ES-I3 (cell line): ENCODE data around the gene KRTAP2-2.

Experiments used
- H3K36me3 ChIP-seq: 2 replicates; pipeline ENCODE4 v1.6.1; 2013; ENCODE audit warnings: mild to moderate bottlenecking, low read length, control low read depth, moderate library complexity; ENCODE audit not compliant: insufficient read depth
- H3K4me1 ChIP-seq: 2 replicates; pipeline ENCODE4 v1.6.1; 2013; ENCODE audit warnings: mild to moderate bottlenecking, control low read depth, low read length; ENCODE audit not compliant: insufficient read depth
- H3K9ac ChIP-seq: 2 replicates; pipeline ENCODE4 v1.6.1; 2013; ENCODE audit warnings: low read depth, mild to moderate bottlenecking, low read length, moderate library complexity
- H3K9me3 ChIP-seq: 2 replicates; pipeline ENCODE4 v1.6.1; 2013; ENCODE audit warnings: mild to moderate bottlenecking, low read length, moderate library complexity; ENCODE audit not compliant: control insufficient read depth, insufficient read depth

KRTAP2-2 gene

GRCh38 chr17:41020336-41020735 is 34.7 kb downstream of the KRTAP2-2 start:
- Histone ChIP-seq H3K9me3 (no peaks in the 10 kb centered on the region), H3K4me1 (no peaks in the 10 kb centered on the region), H3K36me3 (no peaks in the 10 kb centered on the region), H3K9ac (no peak overlapping the region)

DNA sequence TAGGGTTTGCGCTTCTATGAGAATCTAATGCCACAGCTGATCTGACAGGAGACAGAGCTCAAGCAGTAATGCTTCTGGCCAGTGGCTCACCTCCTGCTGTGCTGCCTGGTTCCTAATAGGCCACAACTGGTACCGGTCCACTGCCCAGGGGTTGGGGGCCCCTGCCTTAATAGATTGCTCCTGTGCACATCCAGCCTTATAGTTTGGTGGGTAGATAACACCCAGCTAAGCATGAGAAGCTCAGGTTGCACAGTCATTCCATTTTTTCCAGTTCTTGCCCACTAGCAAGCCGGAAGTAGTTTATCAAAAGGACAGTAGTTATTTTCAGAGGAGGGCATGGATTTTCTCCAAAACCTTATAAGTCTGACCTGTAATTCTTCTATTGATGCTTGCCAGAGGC is 35.6 kb downstream of the KRTAP2-2 start:
- Histone ChIP-seq H3K9me3 (no peaks in the 10 kb centered on the region), H3K9ac (no peak overlapping the region), H3K36me3 (no peaks in the 10 kb centered on the region), H3K4me1 (no peaks in the 10 kb centered on the region)

DNA sequence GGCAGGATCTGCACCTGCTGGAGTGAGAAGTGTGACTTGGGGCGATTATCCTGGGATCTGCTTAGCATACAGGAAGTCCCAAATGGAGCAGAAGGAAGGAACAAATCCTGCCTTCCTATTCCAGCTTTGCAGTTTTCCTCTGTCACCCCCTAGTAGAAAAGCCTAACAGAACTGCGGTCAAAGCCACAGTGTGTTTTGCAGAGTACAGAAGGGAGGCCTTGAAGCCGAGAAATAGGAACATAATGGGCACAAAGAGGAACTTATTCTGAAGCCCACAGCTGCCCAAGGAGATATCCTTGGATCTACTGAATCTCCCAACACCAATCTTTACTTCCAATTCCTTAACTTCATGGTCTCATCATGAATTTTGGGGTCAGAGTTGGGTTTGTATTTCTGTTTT is 36.5 kb downstream of the KRTAP2-2 start:
- H3K9me3 ChIP-seq, result no peaks in the 10 kb centered on the region
- H3K4me1 ChIP-seq, result no peaks in the 10 kb centered on the region
- no peaks in the 10 kb centered on the region for H3K36me3 ChIP-seq
- H3K9ac ChIP-seq, result no peak overlapping the region

- H3K36me3 ChIP-seq, result no peaks in the 10 kb centered on the region
- no peak overlapping the region for H3K9ac ChIP-seq
- H3K4me1 ChIP-seq, result no peaks in the 10 kb centered on the region
- no peaks in the 10 kb centered on the region for H3K9me3 ChIP-seq
Observed at GRCh38 chr17:41016578-41017215, 38.3 kb downstream of the KRTAP2-2 start.

DNA sequence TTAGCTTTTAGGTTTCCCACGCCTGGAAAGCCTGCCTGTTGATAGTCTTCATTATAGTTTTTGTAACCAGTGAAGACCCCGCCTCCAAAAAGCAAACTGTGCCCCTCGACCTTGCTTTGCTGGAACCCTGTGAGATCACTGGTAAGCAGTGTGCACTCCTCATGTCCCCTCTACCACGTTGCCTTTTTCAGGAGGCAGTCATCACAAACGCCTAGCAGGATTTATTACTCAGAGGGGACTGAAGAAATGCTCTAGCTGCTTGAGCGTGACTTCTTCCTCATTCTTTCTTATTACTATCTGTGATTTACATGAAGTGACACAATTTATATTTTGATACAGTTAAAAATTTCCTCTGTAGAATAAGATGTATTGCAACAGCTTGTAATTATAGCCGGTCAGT is 39.6 kb downstream of the KRTAP2-2 start:
- Histone ChIP-seq H3K9ac (no peak overlapping the region), H3K4me1 (no peaks in the 10 kb centered on the region), H3K36me3 (no peaks in the 10 kb centered on the region), H3K9me3 (no peaks in the 10 kb centered on the region)

DNA sequence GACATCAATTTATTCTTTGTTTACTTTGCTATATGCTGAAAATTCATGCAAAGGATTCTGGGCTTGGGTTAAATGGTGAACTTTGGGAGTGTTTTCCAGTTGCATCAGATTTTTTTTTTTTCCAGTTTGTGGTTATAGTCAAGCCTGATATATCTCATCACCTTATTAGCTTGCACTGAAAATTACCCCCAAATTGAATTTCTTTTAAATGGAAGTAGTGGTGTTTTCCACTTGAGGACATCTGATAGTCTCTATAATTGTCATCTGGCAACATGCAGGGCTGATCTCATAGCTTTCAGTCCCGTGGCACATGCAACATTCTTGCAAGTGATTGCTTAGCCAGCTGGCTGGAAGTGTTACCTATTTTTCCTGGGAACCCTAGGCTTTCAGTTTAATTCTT is 41.4 kb downstream of the KRTAP2-2 start:
- Histone ChIP-seq H3K9me3 (no peaks in the 10 kb centered on the region), H3K36me3 (no peaks in the 10 kb centered on the region), H3K9ac (no peak overlapping the region), H3K4me1 (peaks cover 14% of the 10 kb centered on the region)

DNA sequence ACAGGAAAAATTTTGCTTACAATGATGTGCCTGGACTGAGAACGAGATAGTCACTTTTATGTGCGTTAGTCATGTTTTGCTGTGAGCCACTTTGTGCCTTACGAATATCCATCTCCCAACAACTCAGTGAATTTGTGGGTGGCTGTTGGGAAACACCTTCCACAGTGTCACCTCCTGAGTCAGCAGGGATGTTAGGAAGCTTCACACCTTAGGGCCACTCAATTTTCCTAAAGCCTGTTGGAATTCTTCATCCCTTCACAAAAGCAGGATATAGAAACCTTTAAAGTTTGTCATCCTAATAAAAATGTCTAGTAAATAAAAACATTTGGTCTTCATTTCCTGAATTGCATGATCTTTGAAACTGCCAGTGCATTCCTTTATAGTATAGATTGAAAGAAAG is 41.8 kb downstream of the KRTAP2-2 start:
- H3K9ac ChIP-seq, result no peak overlapping the region
- peaks cover 14% of the 10 kb centered on the region for H3K4me1 ChIP-seq
- no peaks in the 10 kb centered on the region for H3K9me3 ChIP-seq
- no peaks in the 10 kb centered on the region for H3K36me3 ChIP-seq

DNA sequence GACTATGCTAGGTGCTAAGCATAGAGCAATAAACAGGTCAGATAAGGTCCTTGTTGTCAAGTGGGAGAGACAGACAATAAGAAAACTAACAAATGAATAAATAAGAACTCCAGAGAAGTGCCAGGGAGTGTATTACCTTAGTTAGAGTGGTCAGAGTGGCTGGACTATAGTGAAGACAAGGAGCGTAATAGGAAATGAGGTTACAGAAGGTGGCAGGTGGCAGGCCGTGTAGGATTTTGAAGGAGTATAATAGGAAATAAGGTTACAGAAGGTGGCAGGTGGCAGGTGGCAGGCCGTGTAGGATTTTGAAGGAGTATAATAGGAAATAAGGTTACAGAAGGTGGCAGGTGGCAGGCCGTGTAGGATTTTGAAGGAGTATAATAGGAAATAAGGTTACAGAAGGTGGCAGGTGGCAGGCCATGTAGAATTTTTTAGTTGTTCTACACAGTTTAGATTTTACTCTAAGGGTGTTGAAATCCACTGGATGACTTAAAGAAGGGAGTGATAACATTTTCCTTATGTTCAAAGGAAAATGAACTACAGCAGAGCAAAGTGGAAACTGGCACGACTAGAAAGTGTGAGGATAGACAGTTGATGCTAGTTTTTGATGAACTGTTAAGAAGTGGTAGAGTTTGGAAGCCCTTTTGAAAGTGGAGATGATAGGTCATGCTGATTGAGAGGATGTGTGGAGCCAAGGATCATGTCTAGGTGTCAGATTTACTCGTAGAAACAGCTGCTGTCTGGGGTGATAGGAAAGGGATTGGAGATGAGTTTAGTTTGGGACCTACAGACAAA is 42.5 kb downstream of the KRTAP2-2 start:
- Histone ChIP-seq H3K9me3 (no peaks in the 10 kb centered on the region), H3K4me1 (peaks cover 14% of the 10 kb centered on the region)

DNA sequence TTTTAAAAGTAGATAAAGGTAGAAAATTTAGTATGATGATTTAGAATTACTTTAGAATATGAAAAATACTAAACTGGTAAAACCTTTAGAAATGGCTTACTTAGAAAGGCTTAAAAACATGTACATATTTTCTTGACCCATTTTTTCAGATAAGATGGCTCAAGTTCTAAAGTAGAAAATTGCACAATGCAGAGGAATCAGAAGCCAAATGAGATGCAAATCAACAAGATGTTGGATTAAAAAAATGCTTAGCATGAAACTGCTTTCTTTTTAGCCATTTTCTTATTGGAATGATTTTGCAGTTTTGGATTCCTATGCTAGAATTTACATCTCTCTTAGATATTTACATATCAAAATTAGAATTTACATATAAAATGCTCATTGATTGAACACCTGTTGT is 44.6 kb downstream of the KRTAP2-2 start:
- Histone ChIP-seq H3K9ac (no peak overlapping the region), H3K4me1 (peaks cover 14% of the 10 kb centered on the region), H3K36me3 (no peaks in the 10 kb centered on the region), H3K9me3 (no peaks in the 10 kb centered on the region)

More for the DNA sequence above, 42.5 kb downstream of the KRTAP2-2 start:
- Histone ChIP-seq H3K36me3 (no peaks in the 10 kb centered on the region), H3K9ac (no peak overlapping the region)

DNA sequence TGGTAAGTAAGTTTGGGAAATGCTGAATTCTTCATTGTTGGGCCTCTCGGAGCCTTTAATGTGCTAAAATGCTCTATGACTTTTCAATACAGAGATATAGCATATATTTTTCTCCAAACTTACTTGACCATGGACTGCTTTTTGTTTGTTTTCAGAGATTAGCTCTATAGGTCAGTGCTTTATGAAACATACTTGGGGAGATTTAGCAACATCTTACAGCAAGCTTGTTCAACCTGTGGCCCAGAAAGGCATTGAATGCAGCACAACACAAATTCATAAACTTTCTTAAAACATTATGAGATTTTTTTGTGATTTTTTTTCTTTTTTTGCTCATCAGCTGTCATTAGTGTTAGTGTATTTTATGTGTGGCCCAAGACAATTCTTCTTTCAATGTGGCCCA is 45.1 kb downstream of the KRTAP2-2 start:
- Histone ChIP-seq H3K9me3 (no peaks in the 10 kb centered on the region), H3K36me3 (no peaks in the 10 kb centered on the region), H3K4me1 (peaks cover 14% of the 10 kb centered on the region), H3K9ac (no peak overlapping the region)

DNA sequence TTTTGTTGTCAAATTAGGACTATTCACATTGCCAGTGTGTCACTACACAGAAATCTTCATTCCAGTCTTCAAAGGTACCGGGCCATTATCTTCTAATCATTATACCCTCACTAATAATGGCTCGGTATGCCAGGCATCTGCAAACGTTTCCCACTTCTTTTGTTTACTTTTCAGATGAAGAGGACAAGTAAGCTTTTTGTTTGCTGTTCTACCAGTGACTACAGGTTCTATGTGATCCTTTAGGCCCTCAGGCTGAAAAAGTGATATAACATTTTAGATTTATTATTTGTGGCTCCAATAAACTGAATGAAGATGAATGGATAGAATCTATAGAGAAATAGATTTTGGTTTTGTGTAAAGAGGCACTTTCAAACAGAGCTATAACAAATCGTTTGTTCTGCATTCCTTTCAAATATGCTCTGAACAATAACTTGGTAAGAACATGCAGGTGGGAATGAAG is 45.7 kb downstream of the KRTAP2-2 start:
- Histone ChIP-seq H3K4me1 (peaks cover 14% of the 10 kb centered on the region), H3K36me3 (no peaks in the 10 kb centered on the region; the same call in 1 of the 2 replicates), H3K9me3 (no peaks in the 10 kb centered on the region), H3K9ac (no peak overlapping the region)

- Histone ChIP-seq H3K36me3 (no peaks in the 10 kb centered on the region; the same call in 1 of the 2 replicates), H3K9me3 (no peaks in the 10 kb centered on the region), H3K9ac (no peak within 1 kb of the TSS), H3K4me1 (peaks cover 14% of the 10 kb centered on the region)
Observed at GRCh38 chr17:41008811-41009210, 46.2 kb downstream of the KRTAP2-2 start, which contains the start of gene KRTAP3-1. TSS of gene KRTAP3-1 (minus strand) at chr17:41009128. CDS start at chr17:41009074, 54 bp downstream.
